UCSD-AML1 (cell line): ENCODE data around the gene MXD4.

Experiments
- DNase-seq: peaks from one replicate; lab custom pipeline; 2025; ENCODE audit not compliant: unreplicated experiment; lab: John Stamatoyannopoulos, UW

Gene MXD4

GRCh38 chr4:2251795-2252529, 9.9 kb downstream of the MXD4 start:
- DNase-seq = no peak

- DNase-seq = no peak
Observed at GRCh38 chr4:2251073-2251794, 10.7 kb downstream of the MXD4 start.

GRCh38 chr4:2250357-2251072, 11.4 kb downstream of the MXD4 start:
- DNase-seq = no peak

GRCh38 chr4:2249526-2250356, 12.2 kb downstream of the MXD4 start:
- no peak for DNase-seq

- no peak for DNase-seq
Observed at GRCh38 chr4:2248821-2249261, 13.1 kb downstream of the MXD4 start.

- no peak for DNase-seq
Observed at GRCh38 chr4:2248044-2248780, 13.7 kb downstream of the MXD4 start.

GRCh38 chr4:2247128-2248043, 14.5 kb downstream of the MXD4 start:
- no peak for DNase-seq

- no peak for DNase-seq
Observed at GRCh38 chr4:2246384-2247127, 15.4 kb downstream of the MXD4 start.

GRCh38 chr4:2245787-2246275, 16.1 kb downstream of the MXD4 start:
- DNase-seq = no peak

GRCh38 chr4:2245057-2245786, 16.7 kb downstream of the MXD4 start:
- DNase-seq = no peak

- DNase-seq = peak; percentile 57
Observed at GRCh38 chr4:2243681-2244380, 18.1 kb downstream of the MXD4 start.

- peak; percentile 99 for DNase-seq
Observed at GRCh38 chr4:2241410-2242353, 20.2 kb downstream of the MXD4 start, which contains the start of the genes HAUS3 and POLN. TSS of gene HAUS3 (minus strand) at chr4:2242121. CDS start at chr4:2240946, 1,175 bp downstream. TSS of gene POLN (minus strand) at chr4:2242121. CDS start at chr4:2229231, 12,890 bp downstream.

- no peak for DNase-seq
Observed at GRCh38 chr4:2241003-2241402, 20.9 kb downstream of the MXD4 start.

- DNase-seq = no peak
Observed at GRCh38 chr4:2236944-2237666, 24.8 kb downstream of the MXD4 start.

- DNase-seq = no peak
Observed at GRCh38 chr4:2231082-2231481, 30.8 kb downstream of the MXD4 start.
